SK-N-SH treated with all-trans-retinoic acid at 6 μM for 48 hours (cell line): ENCODE results near the gene CCL28.

Experiments used
- CSDC2 ChIP-seq: fragments of 250-450 bp; sonication (Bioruptor Pico); IDR thresholded peaks from 2 replicates; pipeline ENCODE4 v1.5.0; 2020; ENCODE audit warnings: mild to moderate bottlenecking, moderate library complexity
- PPARA ChIP-seq: fragments of 250-450 bp; sonication (Bioruptor Pico); IDR thresholded peaks from 2 replicates; pipeline ENCODE4 v1.5.0; 2020; ENCODE audit warnings: mild to moderate bottlenecking, borderline replicate concordance
- SNAI2 ChIP-seq: fragments of 250-450 bp; sonication (Bioruptor Pico); IDR thresholded peaks from 2 replicates; pipeline ENCODE4 v1.5.0; 2020; ENCODE audit warnings: mild to moderate bottlenecking, moderate library complexity
- TF ChIP-seq, protein P1 (sequence below): fragments of 250-450 bp; sonication (Bioruptor Pico); IDR thresholded peaks from 2 replicates; pipeline ENCODE4 v1.5.0; 2020; ENCODE audit warnings: mild to moderate bottlenecking, moderate library complexity
- TF ChIP-seq, protein P2 (sequence below): fragments of 250-450 bp; sonication (Bioruptor Pico); IDR thresholded peaks from 2 replicates; pipeline ENCODE4 v1.5.1; 2020; ENCODE audit warnings: low read depth, mild to moderate bottlenecking, moderate library complexity

DNA sequence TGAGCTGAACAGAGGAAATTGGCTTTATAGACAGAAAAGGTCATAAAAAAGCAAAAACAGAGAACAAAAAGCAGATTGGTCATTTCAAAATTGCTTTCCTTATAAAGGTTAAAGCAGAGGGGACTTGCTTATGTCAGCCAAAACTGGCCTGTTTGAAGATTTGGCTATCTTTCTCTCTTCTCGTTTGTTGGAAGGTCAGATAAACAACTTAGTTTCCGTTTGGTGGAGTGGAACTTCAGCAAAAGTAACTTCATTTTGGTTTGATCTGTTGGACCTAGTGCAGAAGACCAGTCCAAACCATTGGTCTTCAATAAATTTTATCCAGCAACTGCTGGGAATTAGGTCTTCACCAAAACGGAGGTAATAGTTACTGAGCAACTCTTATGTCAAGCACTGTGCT, 53.9 kb downstream of the CCL28 start:
- TF ChIP-seq CSDC2 (CRISPR knock-in tag) (no peak), PPARA (CRISPR knock-in tag) (no peak), SNAI2 (CRISPR knock-in tag) (no peak)
- TF ChIP-seq, protein P1, sequence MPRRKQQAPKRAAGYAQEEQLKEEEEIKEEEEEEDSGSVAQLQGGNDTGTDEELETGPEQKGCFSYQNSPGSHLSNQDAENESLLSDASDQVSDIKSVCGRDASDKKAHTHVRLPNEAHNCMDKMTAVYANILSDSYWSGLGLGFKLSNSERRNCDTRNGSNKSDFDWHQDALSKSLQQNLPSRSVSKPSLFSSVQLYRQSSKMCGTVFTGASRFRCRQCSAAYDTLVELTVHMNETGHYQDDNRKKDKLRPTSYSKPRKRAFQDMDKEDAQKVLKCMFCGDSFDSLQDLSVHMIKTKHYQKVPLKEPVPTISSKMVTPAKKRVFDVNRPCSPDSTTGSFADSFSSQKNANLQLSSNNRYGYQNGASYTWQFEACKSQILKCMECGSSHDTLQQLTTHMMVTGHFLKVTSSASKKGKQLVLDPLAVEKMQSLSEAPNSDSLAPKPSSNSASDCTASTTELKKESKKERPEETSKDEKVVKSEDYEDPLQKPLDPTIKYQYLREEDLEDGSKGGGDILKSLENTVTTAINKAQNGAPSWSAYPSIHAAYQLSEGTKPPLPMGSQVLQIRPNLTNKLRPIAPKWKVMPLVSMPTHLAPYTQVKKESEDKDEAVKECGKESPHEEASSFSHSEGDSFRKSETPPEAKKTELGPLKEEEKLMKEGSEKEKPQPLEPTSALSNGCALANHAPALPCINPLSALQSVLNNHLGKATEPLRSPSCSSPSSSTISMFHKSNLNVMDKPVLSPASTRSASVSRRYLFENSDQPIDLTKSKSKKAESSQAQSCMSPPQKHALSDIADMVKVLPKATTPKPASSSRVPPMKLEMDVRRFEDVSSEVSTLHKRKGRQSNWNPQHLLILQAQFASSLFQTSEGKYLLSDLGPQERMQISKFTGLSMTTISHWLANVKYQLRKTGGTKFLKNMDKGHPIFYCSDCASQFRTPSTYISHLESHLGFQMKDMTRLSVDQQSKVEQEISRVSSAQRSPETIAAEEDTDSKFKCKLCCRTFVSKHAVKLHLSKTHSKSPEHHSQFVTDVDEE (CRISPR knock-in tag): no peak
- TF ChIP-seq, protein P2, sequence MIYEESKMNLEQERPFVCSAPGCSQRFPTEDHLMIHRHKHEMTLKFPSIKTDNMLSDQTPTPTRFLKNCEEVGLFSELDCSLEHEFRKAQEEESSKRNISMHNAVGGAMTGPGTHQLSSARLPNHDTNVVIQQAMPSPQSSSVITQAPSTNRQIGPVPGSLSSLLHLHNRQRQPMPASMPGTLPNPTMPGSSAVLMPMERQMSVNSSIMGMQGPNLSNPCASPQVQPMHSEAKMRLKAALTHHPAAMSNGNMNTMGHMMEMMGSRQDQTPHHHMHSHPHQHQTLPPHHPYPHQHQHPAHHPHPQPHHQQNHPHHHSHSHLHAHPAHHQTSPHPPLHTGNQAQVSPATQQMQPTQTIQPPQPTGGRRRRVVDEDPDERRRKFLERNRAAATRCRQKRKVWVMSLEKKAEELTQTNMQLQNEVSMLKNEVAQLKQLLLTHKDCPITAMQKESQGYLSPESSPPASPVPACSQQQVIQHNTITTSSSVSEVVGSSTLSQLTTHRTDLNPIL (CRISPR knock-in tag): no peak
